Measurements from ENCODE around the gene CFAP65. TPM values are rescaled to one million over a fixed set of nuclear protein-coding genes. Genes with fewer than 3 reads are reported as not detected.

Gene CFAP65
- total RNA-seq, 1 experiment from 2014 or later: 0.44 TPM

DNA sequence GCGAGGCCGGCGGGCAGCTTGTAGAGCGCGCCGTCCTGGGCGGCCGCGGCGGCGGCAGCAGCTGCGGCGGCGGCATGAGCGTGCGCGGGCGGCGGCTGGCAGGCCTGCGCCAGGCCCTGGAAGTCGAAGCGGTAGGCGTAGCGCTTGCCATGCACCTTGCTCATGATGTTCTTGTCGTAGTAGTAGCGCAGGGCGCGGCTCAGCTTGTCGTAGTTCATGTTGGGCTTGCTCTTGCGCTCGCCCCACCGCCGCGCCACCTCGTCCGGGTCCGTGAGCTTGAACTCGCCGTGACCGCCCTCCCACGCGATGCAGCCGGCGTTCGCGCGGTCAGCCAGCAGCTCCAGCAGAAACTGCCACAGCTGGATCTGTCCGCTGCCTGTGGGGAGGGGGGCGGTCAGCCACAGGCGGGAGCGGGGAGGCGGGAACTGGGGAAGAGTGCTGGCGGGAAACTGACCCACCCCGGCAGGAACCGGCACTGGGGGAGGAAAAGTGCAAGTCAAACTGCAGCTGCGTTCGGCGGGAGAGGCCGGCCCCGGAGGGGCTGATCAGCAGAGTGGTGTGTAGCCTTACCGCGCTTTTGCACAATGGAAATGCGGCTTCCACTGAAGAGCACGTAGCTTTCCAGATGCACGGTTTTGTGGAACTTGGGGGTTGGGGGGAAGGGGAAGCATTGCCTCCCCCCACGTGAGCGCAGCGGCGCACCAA is 59.3 kb downstream of the CFAP65 start:
- no peak for TF ChIP-seq KAT7 (CRISPR knock-in tag; IDR thresholded peaks at IDR 0.05; ENCODE audit: borderline replicate concordance)
- no peak for TF ChIP-seq ZMAT4 (CRISPR knock-in tag; IDR thresholded peaks at IDR 0.05)
- TF ChIP-seq, protein P1, sequence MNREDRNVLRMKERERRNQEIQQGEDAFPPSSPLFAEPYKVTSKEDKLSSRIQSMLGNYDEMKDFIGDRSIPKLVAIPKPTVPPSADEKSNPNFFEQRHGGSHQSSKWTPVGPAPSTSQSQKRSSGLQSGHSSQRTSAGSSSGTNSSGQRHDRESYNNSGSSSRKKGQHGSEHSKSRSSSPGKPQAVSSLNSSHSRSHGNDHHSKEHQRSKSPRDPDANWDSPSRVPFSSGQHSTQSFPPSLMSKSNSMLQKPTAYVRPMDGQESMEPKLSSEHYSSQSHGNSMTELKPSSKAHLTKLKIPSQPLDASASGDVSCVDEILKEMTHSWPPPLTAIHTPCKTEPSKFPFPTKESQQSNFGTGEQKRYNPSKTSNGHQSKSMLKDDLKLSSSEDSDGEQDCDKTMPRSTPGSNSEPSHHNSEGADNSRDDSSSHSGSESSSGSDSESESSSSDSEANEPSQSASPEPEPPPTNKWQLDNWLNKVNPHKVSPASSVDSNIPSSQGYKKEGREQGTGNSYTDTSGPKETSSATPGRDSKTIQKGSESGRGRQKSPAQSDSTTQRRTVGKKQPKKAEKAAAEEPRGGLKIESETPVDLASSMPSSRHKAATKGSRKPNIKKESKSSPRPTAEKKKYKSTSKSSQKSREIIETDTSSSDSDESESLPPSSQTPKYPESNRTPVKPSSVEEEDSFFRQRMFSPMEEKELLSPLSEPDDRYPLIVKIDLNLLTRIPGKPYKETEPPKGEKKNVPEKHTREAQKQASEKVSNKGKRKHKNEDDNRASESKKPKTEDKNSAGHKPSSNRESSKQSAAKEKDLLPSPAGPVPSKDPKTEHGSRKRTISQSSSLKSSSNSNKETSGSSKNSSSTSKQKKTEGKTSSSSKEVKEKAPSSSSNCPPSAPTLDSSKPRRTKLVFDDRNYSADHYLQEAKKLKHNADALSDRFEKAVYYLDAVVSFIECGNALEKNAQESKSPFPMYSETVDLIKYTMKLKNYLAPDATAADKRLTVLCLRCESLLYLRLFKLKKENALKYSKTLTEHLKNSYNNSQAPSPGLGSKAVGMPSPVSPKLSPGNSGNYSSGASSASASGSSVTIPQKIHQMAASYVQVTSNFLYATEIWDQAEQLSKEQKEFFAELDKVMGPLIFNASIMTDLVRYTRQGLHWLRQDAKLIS (CRISPR knock-in tag; IDR thresholded peaks at IDR 0.05; ENCODE audit: borderline replicate concordance): no peak
- POLR2A ChIA-PET: interaction anchor here (0.5 kb wide), 1 partner anchor 1494 kb away, joined by 3 read pairs; no protein-coding TSS in a partner anchor
- Mint-ChIP-seq H3K9me3 (no peaks in the 10 kb centered on the region), H3K4me1 (peaks cover 29% of the 10 kb centered on the region), H3K27ac (no peak overlapping the region), H3K27me3 (ENCODE audit: low read depth) (peaks cover 98% of the 10 kb centered on the region), H3K4me3 (peak overlapping the region; percentile 31), H3K36me3 (no peaks in the 10 kb centered on the region)
- CTCF ChIA-PET: interaction anchor here (0.8 to 5.7 kb wide), 20 partner anchors 12 to 172 kb away, joined by 3 to 158 read pairs (median 7); partner anchors contain the start of genes CDK5R2, CRYBA2, IHH and WNT10A
- no peak; the same call in 1 of the 2 replicates for ATAC-seq
- peak; percentile 55 for DNase-seq (ENCODE audit: low spot score)

DNA sequence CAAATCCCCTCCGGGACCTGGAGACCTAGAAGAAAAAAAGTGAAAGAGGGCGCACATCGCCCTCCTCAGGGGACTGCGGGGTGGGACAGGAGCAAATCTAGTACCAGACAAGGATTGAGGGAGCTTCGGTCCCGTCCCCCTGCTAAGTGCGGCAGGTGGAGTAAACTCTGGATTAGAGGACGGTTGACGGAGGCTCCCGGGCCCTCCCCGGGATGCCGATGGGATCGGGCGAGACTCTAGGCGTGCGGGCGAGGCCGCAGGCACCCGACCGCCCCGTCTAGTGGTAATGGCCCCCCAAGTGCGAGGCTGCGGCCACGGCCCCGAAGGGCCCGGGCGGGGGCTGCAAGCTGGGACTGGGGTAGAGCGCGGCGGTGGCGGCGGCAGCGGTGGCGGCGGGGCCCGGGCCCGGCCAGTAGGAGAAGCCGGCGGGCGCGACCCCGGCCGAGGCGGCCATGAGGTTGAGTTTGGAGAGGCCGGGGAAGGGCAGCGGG is 59.9 kb downstream of the CFAP65 start:
- Mint-ChIP-seq H3K4me1 (peaks cover 29% of the 10 kb centered on the region), H3K4me3 (peak overlapping the region; percentile 63), H3K9me3 (no peaks in the 10 kb centered on the region), H3K27ac (no peak overlapping the region), H3K27me3 (ENCODE audit: low read depth) (peaks cover 98% of the 10 kb centered on the region), H3K36me3 (no peaks in the 10 kb centered on the region)
- ChIA-PET CTCF (interaction anchor here (0.8 to 5.7 kb wide), 20 partner anchors 11 to 173 kb away, joined by 3 to 158 read pairs (median 13); partner anchors contain the start of genes CDK5R2, CRYBA2 and WNT10A), POLR2A (no interaction called here)
- ATAC-seq (peak; percentile 2; the same call in 1 of the 2 replicates), DNase-seq (ENCODE audit: low spot score) (peak; percentile 44)
- TF ChIP-seq ETV6 (CRISPR knock-in tag; IDR thresholded peaks at IDR 0.05) (no peak), TEAD1 (CRISPR knock-in tag; IDR thresholded peaks at IDR 0.05) (no peak), ZNF423 (CRISPR knock-in tag; IDR thresholded peaks at IDR 0.05) (no peak), JAZF1 (CRISPR knock-in tag; IDR thresholded peaks at IDR 0.05) (no peak), ZNF121 (CRISPR knock-in tag; IDR thresholded peaks at IDR 0.05) (no peak)
- TF ChIP-seq, protein P2, sequence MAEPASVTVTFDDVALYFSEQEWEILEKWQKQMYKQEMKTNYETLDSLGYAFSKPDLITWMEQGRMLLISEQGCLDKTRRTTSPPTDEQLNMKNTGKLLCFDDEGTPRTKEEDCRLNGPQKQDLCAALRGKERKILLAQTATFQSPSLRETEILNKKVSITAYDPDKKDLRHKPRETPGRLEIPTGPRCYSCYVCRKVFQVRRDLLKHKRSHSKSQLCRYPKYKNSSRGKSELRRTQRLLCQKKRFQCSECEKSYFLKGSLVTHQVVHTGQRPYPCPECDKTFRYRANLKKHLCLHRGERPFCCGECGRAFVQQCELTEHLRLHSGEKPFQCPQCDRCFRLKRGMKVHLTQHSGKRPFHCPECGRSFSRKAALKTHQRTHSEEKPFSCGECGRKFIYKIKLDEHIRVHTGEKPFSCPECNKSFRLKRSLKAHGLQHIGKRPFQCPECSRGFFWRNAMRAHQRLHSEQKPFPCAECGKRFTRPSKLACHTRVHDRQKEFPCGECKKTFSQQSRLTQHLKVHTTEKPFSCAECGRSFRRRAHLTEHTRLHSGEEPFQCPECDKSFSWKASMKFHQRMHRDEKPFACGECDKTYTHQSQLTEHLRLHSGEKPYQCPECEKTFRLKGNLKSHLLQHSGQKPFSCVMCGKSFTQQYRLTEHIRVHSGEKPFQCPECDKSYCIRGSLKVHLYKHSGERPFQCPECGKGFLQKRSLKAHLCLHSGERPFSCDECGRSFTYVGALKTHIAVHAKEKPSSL (CRISPR knock-in tag; conservative IDR thresholded peaks at IDR 0.05): no peak

DNA sequence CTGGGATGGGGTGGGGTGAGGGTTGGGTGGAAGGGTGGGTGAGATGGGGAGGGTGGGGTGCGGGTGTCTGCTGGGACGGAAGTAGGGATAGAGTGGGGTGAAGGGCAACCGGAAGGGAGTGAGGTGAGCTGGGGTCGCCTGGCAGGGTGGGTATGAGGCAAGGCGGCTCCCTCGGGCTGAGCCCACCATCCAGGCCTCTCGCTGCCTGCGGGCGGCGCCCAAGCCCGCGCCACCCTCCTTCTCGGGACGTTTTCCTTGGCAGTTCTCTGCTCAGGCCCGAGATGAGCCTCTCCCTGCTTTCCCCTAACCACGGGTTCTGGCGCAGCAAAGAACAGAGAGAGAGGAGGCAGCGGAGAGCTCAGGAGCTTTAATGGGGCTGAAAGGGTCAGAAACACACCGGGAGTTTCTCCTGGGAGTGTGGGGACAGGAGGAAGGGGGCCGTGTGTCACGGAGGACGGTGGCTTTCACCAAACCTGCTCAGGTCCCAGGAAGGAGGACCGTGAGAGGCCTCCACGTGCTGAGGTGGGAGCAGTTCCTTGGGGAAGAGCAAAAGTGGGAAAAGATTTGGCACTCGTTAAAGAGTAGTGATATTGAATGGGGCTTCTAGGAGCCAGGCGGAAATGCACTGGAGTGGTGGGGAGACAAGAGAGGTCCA is 60.5 kb downstream of the CFAP65 start:
- Mint-ChIP-seq H3K4me1 (peaks cover 26% of the 10 kb centered on the region), H3K4me3 (peak overlapping the region; percentile 63), H3K36me3 (no peaks in the 10 kb centered on the region), H3K27me3 (ENCODE audit: low read depth) (peaks cover 98% of the 10 kb centered on the region), H3K9me3 (no peaks in the 10 kb centered on the region), H3K27ac (no peak overlapping the region)
- POLR2A ChIA-PET: no interaction called here
- no peak for DNase-seq (ENCODE audit: low spot score)
- CTCF ChIA-PET: interaction anchor here (0.6 to 5.7 kb wide), 77 partner anchors 8 to 553 kb away, joined by 3 to 158 read pairs (median 5); partner anchors contain the start of genes BCS1L, CDK5R2, CRYBA2 and CYP27A1
- ATAC-seq: no peak
- TF ChIP-seq ZBTB43 (CRISPR knock-in tag; IDR thresholded peaks at IDR 0.05): no peak
- no peak for TF ChIP-seq ZNF232 (CRISPR knock-in tag; IDR thresholded peaks at IDR 0.05)
- TF ChIP-seq SMAD4 (CRISPR knock-in tag; IDR thresholded peaks at IDR 0.05): no peak
- no peak for TF ChIP-seq ZNF416 (CRISPR knock-in tag; IDR thresholded peaks at IDR 0.05)
- TF ChIP-seq TEAD4 (CRISPR knock-in tag; IDR thresholded peaks at IDR 0.05): no peak
- no peak for TF ChIP-seq NFYB (CRISPR knock-in tag; conservative IDR thresholded peaks at IDR 0.05; ENCODE audit: low read depth)
- no peak for TF ChIP-seq FOXJ3 (CRISPR knock-in tag; IDR thresholded peaks at IDR 0.05; ENCODE audit: borderline replicate concordance)
- TF ChIP-seq, protein P3, sequence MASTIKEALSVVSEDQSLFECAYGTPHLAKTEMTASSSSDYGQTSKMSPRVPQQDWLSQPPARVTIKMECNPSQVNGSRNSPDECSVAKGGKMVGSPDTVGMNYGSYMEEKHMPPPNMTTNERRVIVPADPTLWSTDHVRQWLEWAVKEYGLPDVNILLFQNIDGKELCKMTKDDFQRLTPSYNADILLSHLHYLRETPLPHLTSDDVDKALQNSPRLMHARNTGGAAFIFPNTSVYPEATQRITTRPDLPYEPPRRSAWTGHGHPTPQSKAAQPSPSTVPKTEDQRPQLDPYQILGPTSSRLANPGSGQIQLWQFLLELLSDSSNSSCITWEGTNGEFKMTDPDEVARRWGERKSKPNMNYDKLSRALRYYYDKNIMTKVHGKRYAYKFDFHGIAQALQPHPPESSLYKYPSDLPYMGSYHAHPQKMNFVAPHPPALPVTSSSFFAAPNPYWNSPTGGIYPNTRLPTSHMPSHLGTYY (CRISPR knock-in tag; IDR thresholded peaks at IDR 0.05): no peak
- no peak for TF ChIP-seq FOXP1 (CRISPR knock-in tag; IDR thresholded peaks at IDR 0.05; ENCODE audit: borderline replicate concordance)
- TF ChIP-seq MXD4 (CRISPR knock-in tag; IDR thresholded peaks at IDR 0.05; ENCODE audit: borderline replicate concordance): no peak
- TF ChIP-seq KAT7 (CRISPR knock-in tag; IDR thresholded peaks at IDR 0.05; ENCODE audit: borderline replicate concordance): no peak
- TF ChIP-seq, protein P4, sequence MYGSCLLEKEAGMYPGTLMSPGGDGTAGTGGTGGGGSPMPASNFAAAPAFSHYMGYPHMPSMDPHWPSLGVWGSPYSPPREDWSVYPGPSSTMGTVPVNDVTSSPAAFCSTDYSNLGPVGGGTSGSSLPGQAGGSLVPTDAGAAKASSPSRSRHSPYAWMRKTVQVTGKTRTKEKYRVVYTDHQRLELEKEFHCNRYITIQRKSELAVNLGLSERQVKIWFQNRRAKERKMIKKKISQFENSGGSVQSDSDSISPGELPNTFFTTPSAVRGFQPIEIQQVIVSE (CRISPR knock-in tag; IDR thresholded peaks at IDR 0.05; ENCODE audit: borderline replicate concordance): no peak
